ENCODE results near the gene AP3D1. TPM values are rescaled to one million over a fixed set of nuclear protein-coding genes. Genes with fewer than 3 reads are reported as not detected.

Gene AP3D1
- total and polyA plus RNA-seq, 4 donors, result 21.7 to 79.8 (median 59.6) TPM

DNA sequence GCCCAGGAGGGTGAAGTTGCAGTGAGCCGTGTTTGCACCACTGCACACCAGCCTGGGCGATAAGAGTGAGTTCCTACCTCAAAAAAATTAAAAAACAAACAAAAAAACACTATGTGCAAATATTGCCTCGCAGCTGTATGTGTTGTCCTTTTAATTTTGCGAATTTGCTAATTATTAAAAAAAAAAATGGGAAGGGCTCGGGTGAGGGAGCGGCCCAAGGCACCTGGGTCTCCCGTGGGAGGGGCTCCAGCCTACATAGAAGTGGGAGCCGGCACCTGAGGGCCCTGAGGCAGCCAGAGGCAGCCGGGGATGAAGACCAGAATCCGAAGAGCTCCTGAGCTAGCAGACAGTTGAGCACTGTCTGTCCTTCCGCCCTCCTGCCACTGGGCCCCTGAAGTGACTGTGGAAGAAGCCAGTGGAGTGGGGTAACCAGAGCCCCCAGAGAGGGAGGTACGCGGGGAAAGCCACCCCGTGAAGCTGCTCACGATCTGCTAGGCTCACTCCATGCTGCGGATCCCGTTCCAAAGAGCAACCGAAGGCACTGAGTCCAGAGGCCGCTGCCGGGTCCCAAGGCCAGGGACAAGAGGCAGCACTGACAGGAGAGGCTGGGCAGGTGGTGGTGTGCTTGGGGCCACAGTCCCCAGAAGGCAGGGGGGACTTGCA lies 48.2 kb downstream of the AP3D1 start:
- H3K4me1 ChIP-seq (ENCODE audit: control insufficient read depth in 4 of 4, insufficient read depth in 4 of 4, low read length in 3 of 4), result no peaks in the 10 kb centered on the region
- peaks cover 9 to 58% (median 16%) of the 10 kb centered on the region in 4 donors for H3K36me3 ChIP-seq (ENCODE audit: control insufficient read depth in 4 of 4, insufficient read depth in 3 of 4, low read depth in 1 of 4, low read length in 3 of 4)
- TF ChIP-seq FOXA1 (IDR thresholded peaks at IDR 0.05), result no peak
- TF ChIP-seq YY1 (IDR thresholded peaks at IDR 0.05), result no peak
- TF ChIP-seq FOXA2 (IDR thresholded peaks at IDR 0.05), result no peak
- no peak for TF ChIP-seq EGR1 (IDR thresholded peaks at IDR 0.05; ENCODE audit: low read depth in 2 of 2)
- no peak for TF ChIP-seq RAD21 (IDR thresholded peaks at IDR 0.05)
- TF ChIP-seq TAF1 (conservative IDR thresholded peaks at IDR 0.05), result no peak
- no peak for TF ChIP-seq RXRA (IDR thresholded peaks at IDR 0.05)
- no peak for TF ChIP-seq NR2F2 (IDR thresholded peaks at IDR 0.05)
- no peak for TF ChIP-seq GABPA (IDR thresholded peaks at IDR 0.05 in 1 of 2, conservative IDR thresholded peaks at IDR 0.05 in 1 of 2)
- TF ChIP-seq SP1 (IDR thresholded peaks at IDR 0.05), result no peak
- TF ChIP-seq MAX (IDR thresholded peaks at IDR 0.05), result no peak
- TF ChIP-seq, protein P1, sequence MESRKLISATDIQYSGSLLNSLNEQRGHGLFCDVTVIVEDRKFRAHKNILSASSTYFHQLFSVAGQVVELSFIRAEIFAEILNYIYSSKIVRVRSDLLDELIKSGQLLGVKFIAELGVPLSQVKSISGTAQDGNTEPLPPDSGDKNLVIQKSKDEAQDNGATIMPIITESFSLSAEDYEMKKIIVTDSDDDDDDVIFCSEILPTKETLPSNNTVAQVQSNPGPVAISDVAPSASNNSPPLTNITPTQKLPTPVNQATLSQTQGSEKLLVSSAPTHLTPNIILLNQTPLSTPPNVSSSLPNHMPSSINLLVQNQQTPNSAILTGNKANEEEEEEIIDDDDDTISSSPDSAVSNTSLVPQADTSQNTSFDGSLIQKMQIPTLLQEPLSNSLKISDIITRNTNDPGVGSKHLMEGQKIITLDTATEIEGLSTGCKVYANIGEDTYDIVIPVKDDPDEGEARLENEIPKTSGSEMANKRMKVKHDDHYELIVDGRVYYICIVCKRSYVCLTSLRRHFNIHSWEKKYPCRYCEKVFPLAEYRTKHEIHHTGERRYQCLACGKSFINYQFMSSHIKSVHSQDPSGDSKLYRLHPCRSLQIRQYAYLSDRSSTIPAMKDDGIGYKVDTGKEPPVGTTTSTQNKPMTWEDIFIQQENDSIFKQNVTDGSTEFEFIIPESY (IDR thresholded peaks at IDR 0.05), result no peak
- TF ChIP-seq, protein P2, sequence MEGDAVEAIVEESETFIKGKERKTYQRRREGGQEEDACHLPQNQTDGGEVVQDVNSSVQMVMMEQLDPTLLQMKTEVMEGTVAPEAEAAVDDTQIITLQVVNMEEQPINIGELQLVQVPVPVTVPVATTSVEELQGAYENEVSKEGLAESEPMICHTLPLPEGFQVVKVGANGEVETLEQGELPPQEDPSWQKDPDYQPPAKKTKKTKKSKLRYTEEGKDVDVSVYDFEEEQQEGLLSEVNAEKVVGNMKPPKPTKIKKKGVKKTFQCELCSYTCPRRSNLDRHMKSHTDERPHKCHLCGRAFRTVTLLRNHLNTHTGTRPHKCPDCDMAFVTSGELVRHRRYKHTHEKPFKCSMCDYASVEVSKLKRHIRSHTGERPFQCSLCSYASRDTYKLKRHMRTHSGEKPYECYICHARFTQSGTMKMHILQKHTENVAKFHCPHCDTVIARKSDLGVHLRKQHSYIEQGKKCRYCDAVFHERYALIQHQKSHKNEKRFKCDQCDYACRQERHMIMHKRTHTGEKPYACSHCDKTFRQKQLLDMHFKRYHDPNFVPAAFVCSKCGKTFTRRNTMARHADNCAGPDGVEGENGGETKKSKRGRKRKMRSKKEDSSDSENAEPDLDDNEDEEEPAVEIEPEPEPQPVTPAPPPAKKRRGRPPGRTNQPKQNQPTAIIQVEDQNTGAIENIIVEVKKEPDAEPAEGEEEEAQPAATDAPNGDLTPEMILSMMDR (IDR thresholded peaks at IDR 0.05; ENCODE audit: low read depth, low read length, missing input control), result no peak
- TF ChIP-seq, protein P3, sequence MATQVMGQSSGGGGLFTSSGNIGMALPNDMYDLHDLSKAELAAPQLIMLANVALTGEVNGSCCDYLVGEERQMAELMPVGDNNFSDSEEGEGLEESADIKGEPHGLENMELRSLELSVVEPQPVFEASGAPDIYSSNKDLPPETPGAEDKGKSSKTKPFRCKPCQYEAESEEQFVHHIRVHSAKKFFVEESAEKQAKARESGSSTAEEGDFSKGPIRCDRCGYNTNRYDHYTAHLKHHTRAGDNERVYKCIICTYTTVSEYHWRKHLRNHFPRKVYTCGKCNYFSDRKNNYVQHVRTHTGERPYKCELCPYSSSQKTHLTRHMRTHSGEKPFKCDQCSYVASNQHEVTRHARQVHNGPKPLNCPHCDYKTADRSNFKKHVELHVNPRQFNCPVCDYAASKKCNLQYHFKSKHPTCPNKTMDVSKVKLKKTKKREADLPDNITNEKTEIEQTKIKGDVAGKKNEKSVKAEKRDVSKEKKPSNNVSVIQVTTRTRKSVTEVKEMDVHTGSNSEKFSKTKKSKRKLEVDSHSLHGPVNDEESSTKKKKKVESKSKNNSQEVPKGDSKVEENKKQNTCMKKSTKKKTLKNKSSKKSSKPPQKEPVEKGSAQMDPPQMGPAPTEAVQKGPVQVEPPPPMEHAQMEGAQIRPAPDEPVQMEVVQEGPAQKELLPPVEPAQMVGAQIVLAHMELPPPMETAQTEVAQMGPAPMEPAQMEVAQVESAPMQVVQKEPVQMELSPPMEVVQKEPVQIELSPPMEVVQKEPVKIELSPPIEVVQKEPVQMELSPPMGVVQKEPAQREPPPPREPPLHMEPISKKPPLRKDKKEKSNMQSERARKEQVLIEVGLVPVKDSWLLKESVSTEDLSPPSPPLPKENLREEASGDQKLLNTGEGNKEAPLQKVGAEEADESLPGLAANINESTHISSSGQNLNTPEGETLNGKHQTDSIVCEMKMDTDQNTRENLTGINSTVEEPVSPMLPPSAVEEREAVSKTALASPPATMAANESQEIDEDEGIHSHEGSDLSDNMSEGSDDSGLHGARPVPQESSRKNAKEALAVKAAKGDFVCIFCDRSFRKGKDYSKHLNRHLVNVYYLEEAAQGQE (IDR thresholded peaks at IDR 0.05), result no peak
- no peak for TF ChIP-seq ATF3 (IDR thresholded peaks at IDR 0.05)
- no peak for TF ChIP-seq HNF4A (conservative IDR thresholded peaks at IDR 0.05)
- TF ChIP-seq HNF4G (IDR thresholded peaks at IDR 0.05), result no peak
- no peak for TF ChIP-seq JUND (IDR thresholded peaks at IDR 0.05)
- no peak overlapping the region for H3K9ac ChIP-seq (ENCODE audit: low read depth in 1 of 2, low read length in 2 of 2)
- no peaks in the 10 kb centered on the region for H3K27me3 ChIP-seq (ENCODE audit: control insufficient read depth in 4 of 4, insufficient read depth in 4 of 4, low read length in 3 of 4)
- no peak for DNase-seq (ENCODE audit: low spot score)
- 84% methylated on average over 20 of the region's 20 CpGs for WGBS
- H3K9me3 ChIP-seq (ENCODE audit: control insufficient read depth in 4 of 4, low read length in 3 of 4), result no peaks in the 10 kb centered on the region
- H3K4me3 ChIP-seq (ENCODE audit: low read depth in 1 of 3, low read length in 3 of 3), result no peak overlapping the region
- H3K27ac ChIP-seq (ENCODE audit: low read depth in 1 of 2, low read length in 2 of 2), result no peak overlapping the region
